Muscle of back (tissue), 11 donors: ENCODE measurements around the gene AP4B1. TPM values are rescaled to one million over a fixed set of nuclear protein-coding genes. Genes with fewer than 3 reads are reported as not detected.

Source experiments
- DNase-seq, 3 donors: peaks; one replicate each; pipeline versions ENCODE4 v3.0.0 to v3.0.0-alpha.2; 2013
- polyA plus RNA-seq, 10 donors: library from polyadenylated mRNA; unstranded; fragments of 120-200 nt; gene quantifications; one replicate each; pipeline ENCODE4 v1.2.1, GENCODE V29; 2013; ENCODE audit not compliant: insufficient read length in 10 of 10

AP4B1 gene
- polyA plus RNA-seq, 10 donors, result 16.9 to 46.5 (median 23.1) TPM

GRCh38 chr1:113895961-113896360 is 8.6 kb downstream of the AP4B1 start:
- DNase-seq, result no peak

DNA sequence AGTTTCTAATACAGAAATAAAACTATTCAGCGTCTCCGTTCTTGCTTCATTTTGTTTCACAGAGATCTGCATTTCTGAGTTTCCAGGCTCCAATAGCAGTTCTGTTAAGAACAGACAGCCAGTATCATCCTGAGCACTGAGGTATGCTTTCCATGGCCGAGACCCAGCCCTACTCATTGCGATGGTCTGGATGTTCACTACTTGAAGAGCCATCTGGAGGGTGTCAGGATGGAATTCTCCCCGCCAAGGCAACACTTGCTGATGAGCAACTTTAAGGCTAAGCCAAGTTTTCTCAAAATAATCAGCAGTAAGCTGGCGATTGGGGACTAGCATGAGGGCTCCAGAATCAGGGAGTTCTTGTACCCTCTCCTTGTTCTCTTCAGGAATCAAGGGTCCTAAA is 9.5 kb downstream of the AP4B1 start:
- DNase-seq, result no peak

- DNase-seq, result no peak
Observed at GRCh38 chr1:113893267-113893666, 11.3 kb downstream of the AP4B1 start.

DNA sequence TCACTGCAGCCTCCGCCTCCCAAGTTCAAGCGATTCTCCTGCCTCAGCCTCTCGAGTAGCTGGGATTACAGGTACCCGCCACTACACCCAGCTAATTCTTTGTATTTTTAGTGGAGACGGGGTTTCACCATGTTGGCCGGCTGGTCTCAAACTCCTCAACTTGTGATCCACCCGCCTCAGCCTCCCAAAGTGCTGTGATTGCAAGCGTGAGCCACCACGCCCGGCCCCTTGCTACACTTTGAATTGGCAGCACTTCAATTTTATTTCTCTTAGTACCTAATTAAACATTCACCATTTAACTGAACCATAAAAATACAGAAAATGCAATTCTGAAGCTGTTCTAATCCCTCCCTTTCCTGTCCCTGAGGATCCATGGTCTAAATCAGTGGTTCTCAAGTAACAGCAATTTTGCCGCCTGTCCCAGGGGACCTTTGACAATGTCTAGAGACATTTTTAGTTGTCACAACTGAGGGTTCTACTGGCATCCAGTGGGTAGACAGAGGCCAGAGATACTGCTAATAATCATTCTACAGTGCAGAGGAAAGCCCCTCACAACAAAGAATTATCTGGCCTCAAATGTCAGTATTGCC is 12.9 kb downstream of the AP4B1 start:
- no peak for DNase-seq

GRCh38 chr1:113890816-113891215 is 13.8 kb downstream of the AP4B1 start:
- DNase-seq, result no peak

GRCh38 chr1:113887402-113888175 is 17.0 kb downstream of the AP4B1 start, which contains the start of gene BCL2L15:
Gene BCL2L15 (minus strand): TSS chr1:113887581. CDS start chr1:113887375, 206 bp downstream.
- DNase-seq, result no peak

- DNase-seq, result no peak
Observed at GRCh38 chr1:113886417-113887401, 17.9 kb downstream of the AP4B1 start.

GRCh38 chr1:113881661-113882060 is 22.9 kb downstream of the AP4B1 start:
- no peak for DNase-seq

GRCh38 chr1:113879739-113880038 is 24.9 kb downstream of the AP4B1 start:
- no peak for DNase-seq

DNA sequence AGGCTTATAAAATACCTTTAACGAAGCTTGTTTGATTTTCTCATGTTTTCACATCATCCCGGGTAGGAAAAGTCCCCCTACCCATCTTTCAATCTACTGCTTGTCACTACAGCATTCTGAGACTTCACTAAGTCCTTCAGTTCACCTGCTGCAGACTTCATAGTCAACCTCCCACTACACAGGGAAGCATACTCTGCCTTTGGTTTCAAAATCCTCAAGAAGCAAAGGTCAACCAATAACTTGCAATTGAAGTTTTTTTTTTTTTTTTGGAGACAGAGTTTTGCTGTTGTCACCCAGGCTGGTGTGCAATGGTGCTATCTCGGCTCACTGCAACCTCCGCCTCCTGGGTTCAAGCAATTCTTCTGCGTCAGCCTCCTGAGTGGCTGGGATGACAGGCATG is 28.4 kb downstream of the AP4B1 start:
- DNase-seq, result no peak

GRCh38 chr1:113875714-113876113 is 28.9 kb downstream of the AP4B1 start:
- no peak for DNase-seq

GRCh38 chr1:113874012-113874879 is 30.4 kb downstream of the AP4B1 start:
- no peak for DNase-seq

GRCh38 chr1:113872219-113872935 is 32.2 kb downstream of the AP4B1 start:
- peak in 1 of 3 donors; percentile 11 for DNase-seq

DNA sequence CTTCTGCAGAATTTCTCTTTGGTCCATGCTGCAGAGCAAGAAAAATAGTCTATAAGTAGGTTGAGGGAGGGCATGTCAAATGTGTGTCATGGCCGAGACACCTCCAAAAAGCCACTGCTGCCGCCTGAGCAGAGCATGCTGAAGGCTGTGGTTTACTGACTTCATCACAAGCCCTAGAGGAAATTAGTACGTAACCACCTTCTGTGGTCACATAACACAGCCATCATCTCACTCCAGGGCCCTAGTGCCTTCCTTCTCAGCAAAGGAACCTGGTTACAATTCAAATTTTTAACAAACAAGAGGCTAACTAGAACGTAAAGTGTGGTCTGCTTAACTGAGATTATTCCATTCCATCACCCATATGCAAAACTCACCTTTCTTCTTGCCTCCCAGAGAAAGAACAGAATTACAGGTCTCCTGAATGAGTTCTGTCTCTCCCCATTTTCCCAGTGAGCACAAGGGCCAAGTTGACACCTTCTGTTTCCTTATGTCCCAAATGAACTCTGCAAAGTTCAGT is 32.9 kb downstream of the AP4B1 start, which contains the start of gene PTPN22:
Gene PTPN22, minus strand, starts transcription at position 116 of the 517 bp plus-strand sequence.
- peak; percentile 18 to 59 (median 21) for DNase-seq

DNA sequence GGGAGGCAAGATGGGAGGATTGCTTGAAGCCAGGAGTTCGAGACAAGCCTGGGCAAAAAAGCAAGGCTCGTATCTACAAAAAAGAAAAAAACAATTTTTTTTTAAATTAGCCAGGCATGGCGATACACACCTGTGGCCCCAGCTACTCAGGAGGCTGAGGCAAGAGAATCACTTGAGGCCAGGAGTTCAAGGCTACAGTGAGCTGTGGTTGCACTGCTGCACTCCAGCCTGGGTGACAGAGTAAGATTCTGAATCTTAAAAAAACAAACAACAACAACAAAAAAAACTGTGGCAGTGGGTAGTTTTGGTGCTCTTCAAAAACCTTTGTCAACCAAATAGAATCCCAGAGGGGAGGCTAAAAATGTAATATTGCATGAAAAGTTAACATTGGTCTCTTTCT is 33.8 kb downstream of the AP4B1 start:
- DNase-seq, result no peak

DNA sequence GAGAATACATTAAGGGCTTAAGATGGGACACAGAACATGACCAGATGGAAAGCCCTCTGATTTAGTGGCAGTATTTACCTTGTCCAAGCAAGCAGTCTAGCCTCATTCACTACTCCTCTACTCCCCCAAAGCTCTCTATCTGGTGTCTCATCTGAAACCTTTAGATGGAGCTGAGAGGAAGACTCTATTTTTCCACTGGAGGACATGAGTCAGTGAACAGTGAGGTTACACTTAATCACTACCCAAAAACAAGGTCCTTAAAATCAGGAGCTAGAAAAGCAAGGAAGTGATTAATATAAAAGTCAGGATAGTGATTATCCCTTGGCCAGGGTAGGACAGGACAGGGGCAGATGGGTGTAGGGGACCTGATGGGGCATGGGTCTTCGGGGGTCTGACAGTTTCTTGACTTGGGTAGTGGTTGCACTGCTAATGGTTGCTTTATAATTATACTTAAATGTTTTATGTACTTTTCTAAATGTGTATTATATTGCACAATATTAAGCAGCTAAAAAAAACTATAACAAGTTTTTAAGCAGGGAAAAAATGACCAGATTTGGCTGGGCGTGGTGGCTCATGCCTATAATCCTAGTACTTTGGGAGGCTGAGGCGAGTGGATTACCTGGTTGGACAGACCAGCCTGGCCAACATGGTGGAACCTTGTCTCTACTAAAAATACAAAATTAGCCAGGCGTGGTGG is 36.1 kb downstream of the AP4B1 start:
- DNase-seq, result peak in 1 of 3 donors; percentile 28

DNA sequence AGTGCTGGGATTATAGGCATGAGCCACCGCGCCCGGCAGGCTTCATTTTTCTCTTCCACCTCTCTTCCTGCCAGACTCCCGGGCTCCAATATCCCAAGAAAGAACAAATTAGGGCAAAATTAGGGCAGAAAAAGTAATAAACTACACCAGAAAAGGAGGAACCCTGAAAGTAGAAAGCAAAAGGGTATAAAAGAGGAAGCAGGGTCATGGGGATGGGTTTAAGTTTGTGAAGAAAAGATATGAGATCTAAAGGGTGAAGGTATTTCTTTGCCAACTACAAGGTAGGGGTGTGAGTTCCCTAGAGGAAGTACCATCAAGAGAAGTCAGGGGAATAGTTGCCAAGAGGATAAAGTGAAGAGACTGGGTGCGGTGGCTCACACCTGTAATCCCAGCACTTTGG is 43.0 kb downstream of the AP4B1 start:
- no peak for DNase-seq

GRCh38 chr1:113860891-113861290 is 43.7 kb downstream of the AP4B1 start:
- DNase-seq, result peak in 1 of 3 donors; percentile 63

- DNase-seq, result peak in 1 of 3 donors; percentile 14
Observed at GRCh38 chr1:113859478-113860175, 45.0 kb downstream of the AP4B1 start.
